ENCODE results near the gene COPG1. TPM values are rescaled to one million over a fixed set of nuclear protein-coding genes. Genes with fewer than 3 reads are reported as not detected.

Gene COPG1
- polyA plus RNA-seq, 5 donors = 118 to 162 (median 145) TPM

Other genes starting within 250 kb of the COPG1 start
- 10 to 100 TPM in 4 of 5 donors, 1 to 10 TPM in 1; 9.0 to 18.0 (median 12.4) TPM for gene EFCC1, start 248.3 kb upstream of the COPG1 start, polyA plus RNA-seq (ENCODE audit: insufficient read depth in 1 of 5, insufficient read length in 5 of 5, low replicate concordance in 1 of 5)
- gene GP9, start 188.8 kb upstream of the COPG1 start, polyA plus RNA-seq (ENCODE audit: insufficient read depth in 1 of 5, insufficient read length in 5 of 5, low replicate concordance in 1 of 5) = 1 to 10 TPM; 1.7 to 3.3 (median 2.4) TPM
- gene RAB43, start 127.8 kb upstream of the COPG1 start, polyA plus RNA-seq (ENCODE audit: insufficient read depth in 1 of 5, insufficient read length in 5 of 5, low replicate concordance in 1 of 5) = 10 to 100 TPM in 1 of 5 donors, 1 to 10 TPM in 4; 5.1 to 12.8 (median 9.3) TPM
- gene ISY1, start 88.5 kb upstream of the COPG1 start, polyA plus RNA-seq (ENCODE audit: insufficient read depth in 1 of 5, insufficient read length in 5 of 5, low replicate concordance in 1 of 5) = 10 to 100 TPM; 48.5 to 66.6 (median 51.3) TPM
- gene CNBP, start 65.7 kb upstream of the COPG1 start, polyA plus RNA-seq (ENCODE audit: insufficient read depth in 1 of 5, insufficient read length in 5 of 5, low replicate concordance in 1 of 5) = 100 to 1,000 TPM; 412 to 446 (median 429) TPM
- 10 to 100 TPM; 40.7 to 45.7 (median 43.4) TPM for gene HMCES, start 29.3 kb downstream of the COPG1 start, polyA plus RNA-seq (ENCODE audit: insufficient read depth in 1 of 5, insufficient read length in 5 of 5, low replicate concordance in 1 of 5)
- gene EFCAB12, start 179.0 kb downstream of the COPG1 start, polyA plus RNA-seq (ENCODE audit: insufficient read depth in 1 of 5, insufficient read length in 5 of 5, low replicate concordance in 1 of 5) = 1 to 10 TPM; 1.7 to 6.2 (median 3.9) TPM
- 10 to 100 TPM; 50.9 to 61.9 (median 58.6) TPM for gene MBD4, start 190.3 kb downstream of the COPG1 start, polyA plus RNA-seq (ENCODE audit: insufficient read depth in 1 of 5, insufficient read length in 5 of 5, low replicate concordance in 1 of 5)
- gene IFT122, start 190.6 kb downstream of the COPG1 start, polyA plus RNA-seq (ENCODE audit: insufficient read depth in 1 of 5, insufficient read length in 5 of 5, low replicate concordance in 1 of 5) = 10 to 100 TPM; 56.3 to 70.9 (median 65.3) TPM